H1 (cell line): Measurements from ENCODE around the gene TBC1D22A. TPM values are rescaled to one million over a fixed set of nuclear protein-coding genes. Genes with fewer than 3 reads are reported as not detected.
A peak's percentile ranks its signal among the peaks of the same experiment; 100 is the strongest.

Experiments
- CTCF ChIA-PET: fragments of 300-600 bp; sonication (Branson Sonifier 250); formaldehyde crosslinking; loops from one replicate; lab custom pipeline; 2021; ENCODE audit not compliant: partially characterized antibody; lab: Charles Lee
- POLR2A ChIA-PET: fragments of 300-600 bp; sonication (Branson Sonifier 250); formaldehyde crosslinking; loops from one replicate; lab custom pipeline; 2021; ENCODE audit warnings: inconsistent platforms; ENCODE audit not compliant: partially characterized antibody; lab: Charles Lee
- DNase-seq, 2 experiments: peaks; one replicate each; pipeline versions ENCODE4 v3.0.0 to v3.0.0-alpha.2; 2010 to 2022; ENCODE audit warnings: low spot score in 2 of 2, low read depth in 1 of 2, mixed read lengths in 1 of 2
- FAIRE-seq: peaks from 2 replicates; lab custom pipeline; 2011; peaks lifted over from hg19 to GRCh38; lab: Jason Lieb, UNC
- H2AFZ ChIP-seq: 2 replicates; pipeline ENCODE4 v1.8.1; 2012; ENCODE audit warnings: low read length, inconsistent platforms
- H2AK5ac ChIP-seq: 2 replicates; pipeline ENCODE4 v1.6.1; 2013; ENCODE audit warnings: low read depth, low read length
- H2BK120ac ChIP-seq: replicated peaks from 2 replicates; pipeline ENCODE3; 2013; ENCODE audit warnings: low read depth, low read length, inconsistent platforms
- H2BK12ac ChIP-seq: 2 replicates; pipeline ENCODE4 v1.6.1; 2013; ENCODE audit warnings: low read depth, low read length
- H2BK15ac ChIP-seq: 2 replicates; pipeline ENCODE4 v1.6.1; 2013; ENCODE audit warnings: low read length
- H2BK20ac ChIP-seq: 2 replicates; pipeline ENCODE4 v1.6.1; 2013; ENCODE audit warnings: low read length
- H2BK5ac ChIP-seq: 2 replicates; pipeline ENCODE4 v1.6.1; 2013; ENCODE audit warnings: low read depth, low read length
- H3K14ac ChIP-seq: 2 replicates; pipeline ENCODE4 v1.6.1; 2013; ENCODE audit warnings: inconsistent platforms; ENCODE audit not compliant: insufficient read length
- H3K18ac ChIP-seq: 2 replicates; pipeline ENCODE4 v1.6.1; 2013; ENCODE audit warnings: low read length; ENCODE audit errors: extremely low read depth
- H3K23ac ChIP-seq: 2 replicates; pipeline ENCODE4 v1.6.1; 2013; ENCODE audit warnings: inconsistent platforms; ENCODE audit not compliant: insufficient read length
- H3K23me2 ChIP-seq: 2 replicates; pipeline ENCODE4 v1.6.1; 2013; ENCODE audit warnings: low read depth, low read length
- H3K27ac ChIP-seq: 2 replicates; pipeline ENCODE4 v1.6.1; 2011; ENCODE audit warnings: low read depth, low read length, inconsistent platforms
- H3K27me3 ChIP-seq, 4 experiments: replicated peaks in 1 of 4; 1 replicate in 1 of 4; 2 replicates in 3 of 4; pipeline versions ENCODE4 v1.6.1 to v1.8.1; 2011 to 2013; ENCODE audit warnings: low read length in 3 of 4, mild to moderate bottlenecking in 3 of 4, inconsistent platforms in 2 of 4, mixed read lengths in 2 of 4, moderate library complexity in 1 of 4; ENCODE audit not compliant: control insufficient read depth in 3 of 4, insufficient read depth in 3 of 4; ENCODE audit errors: extremely low read depth in 1 of 4
- H3K36me3 ChIP-seq, 4 experiments: 2 replicates each; pipeline versions ENCODE4 v1.6.1 to v1.8.1; 2011 to 2013; ENCODE audit warnings: mild to moderate bottlenecking in 4 of 4, low read length in 3 of 4, moderate library complexity in 2 of 4, control low read depth in 1 of 4, inconsistent platforms in 1 of 4; ENCODE audit not compliant: insufficient read depth in 4 of 4, control insufficient read depth in 2 of 4
- H3K4ac ChIP-seq: replicated peaks from 2 replicates; pipeline ENCODE3; 2013; ENCODE audit warnings: low read length, low read depth, mixed read lengths, inconsistent platforms; ENCODE audit not compliant: insufficient read length
- H3K4me1 ChIP-seq, 4 experiments: replicated peaks in 1 of 4; 1 replicate in 1 of 4; 2 replicates in 3 of 4; pipeline versions ENCODE4 v1.6.1 to v1.8.1; 2011 to 2013; ENCODE audit warnings: low read length in 3 of 4, inconsistent platforms in 2 of 4, mixed read lengths in 1 of 4; ENCODE audit not compliant: insufficient read depth in 4 of 4, control insufficient read depth in 3 of 4
- H3K4me2 ChIP-seq, 2 experiments: 2 replicates each; pipeline versions ENCODE4 v1.6.1 to v1.8.1; 2011 to 2013; ENCODE audit warnings: low read depth in 2 of 2, low read length in 2 of 2, control low read depth in 1 of 2, inconsistent platforms in 1 of 2, mild to moderate bottlenecking in 1 of 2; ENCODE audit not compliant: insufficient read depth in 1 of 2
- H3K4me3 ChIP-seq, 4 experiments: fragments of 200-600, 300-600 bp in 1 of 4; sonication (generic), shearing (Covaris generic), sonication (Bioruptor Twin) in 1 of 4; 2 replicates each; pipeline versions ENCODE4 v1.5.1 to v1.8.1; 2011 to 2016; ENCODE audit warnings: low read length in 4 of 4, low read depth in 3 of 4, control low read depth in 2 of 4, inconsistent platforms in 2 of 4, mild to moderate bottlenecking in 2 of 4, mixed read lengths in 1 of 4, moderate library complexity in 1 of 4; ENCODE audit not compliant: insufficient read depth in 2 of 4; ENCODE audit errors: extremely low read depth in 1 of 4
- H3K56ac ChIP-seq: replicated peaks from 2 replicates; pipeline ENCODE3; 2013; ENCODE audit warnings: low read depth, mild to moderate bottlenecking, mixed read lengths, low read length, inconsistent platforms; ENCODE audit not compliant: insufficient read length
- H3K79me1 ChIP-seq: 2 replicates; pipeline ENCODE4 v1.6.1; 2013; ENCODE audit warnings: low read depth, low read length, control low read depth
- H3K79me2 ChIP-seq, 2 experiments: 2 replicates each; pipeline versions ENCODE4 v1.6.1 to v1.8.1; 2012 to 2013; ENCODE audit warnings: low read length in 2 of 2, mild to moderate bottlenecking in 2 of 2, inconsistent platforms in 1 of 2; ENCODE audit not compliant: insufficient read depth in 2 of 2, control insufficient read depth in 1 of 2
- H3K9ac ChIP-seq, 4 experiments: replicated peaks in 1 of 4; 1 replicate in 1 of 4; 2 replicates in 3 of 4; pipeline versions ENCODE4 v1.6.1 to v1.8.1; 2011 to 2013; ENCODE audit warnings: low read depth in 3 of 4, low read length in 3 of 4, control low read depth in 2 of 4, mild to moderate bottlenecking in 2 of 4, moderate library complexity in 2 of 4, inconsistent platforms in 1 of 4; ENCODE audit errors: extremely low read depth in 1 of 4
- H3K9me3 ChIP-seq, 2 experiments: 2 replicates each; pipeline versions ENCODE4 v1.6.1 to v1.8.1; 2012 to 2013; ENCODE audit warnings: mild to moderate bottlenecking in 2 of 2, moderate library complexity in 2 of 2, control low read depth in 1 of 2, inconsistent platforms in 1 of 2, low read depth in 1 of 2, low read length in 1 of 2, mixed read lengths in 1 of 2; ENCODE audit not compliant: insufficient read depth in 2 of 2
- H4K20me1 ChIP-seq, 2 experiments: replicated peaks in 1 of 2; 2 replicates each; pipeline versions ENCODE3 to v1.8.1; 2011 to 2013; ENCODE audit warnings: inconsistent platforms in 2 of 2, low read length in 2 of 2, mild to moderate bottlenecking in 1 of 2; ENCODE audit not compliant: insufficient read depth in 2 of 2, control insufficient read depth in 1 of 2
- H4K5ac ChIP-seq: 2 replicates; pipeline ENCODE4 v1.6.1; 2013; ENCODE audit warnings: low read length, low read depth, mixed read lengths, inconsistent platforms; ENCODE audit not compliant: insufficient read length
- H4K8ac ChIP-seq: 2 replicates; pipeline ENCODE4 v1.8.0; 2013; ENCODE audit warnings: mild to moderate bottlenecking, moderate library complexity, low read length, inconsistent platforms; ENCODE audit not compliant: insufficient read depth; ENCODE audit errors: extremely low read depth
- H4K91ac ChIP-seq: replicated peaks from 2 replicates; pipeline ENCODE3; 2013; ENCODE audit warnings: low read length, mixed read lengths, inconsistent platforms; ENCODE audit not compliant: insufficient read length
- ASH2L ChIP-seq: fragments of 200-600, 300-600 bp; sonication (generic); IDR thresholded peaks from one replicate; pipeline ENCODE4 v1.7.1; 2017; ENCODE audit warnings: low read length
- CHD2 ChIP-seq: IDR thresholded peaks from 2 replicates; pipeline ENCODE4 v1.6.1; 2012; ENCODE audit warnings: low read length, improper control_type of control experiment
- NRF1 ChIP-seq: IDR thresholded peaks from 2 replicates; pipeline ENCODE4 v1.6.1; 2011; ENCODE audit warnings: mild to moderate bottlenecking, low read depth, low read length, improper control_type of control experiment
- RAD21 ChIP-seq, 2 experiments: IDR thresholded peaks in 1 of 2; conservative IDR thresholded peaks in 1 of 2; 2 replicates each; pipeline ENCODE4 v1.6.1; 2011; ENCODE audit warnings: low read depth in 2 of 2, low read length in 2 of 2, improper control_type of control experiment in 1 of 2, inconsistent platforms in 1 of 2, mild to moderate bottlenecking in 1 of 2, moderate library complexity in 1 of 2
- RFX5 ChIP-seq: IDR thresholded peaks from 2 replicates; pipeline ENCODE4 v1.6.1; 2011; ENCODE audit warnings: low read depth, low read length, improper control_type of control experiment, borderline replicate concordance
- RNF2 ChIP-seq: fragments of 200-900, 300-1000 bp; sonication (generic); IDR thresholded peaks from 2 replicates; pipeline ENCODE4 v1.7.1; 2016; ENCODE audit warnings: borderline replicate concordance, low read depth, mild to moderate bottlenecking, antibody characterized with exemption, low read length; ENCODE audit not compliant: poor library complexity, severe bottlenecking; ENCODE audit errors: missing control alignments
- SRF ChIP-seq: IDR thresholded peaks from 2 replicates; pipeline ENCODE4 v1.6.1; 2011; ENCODE audit warnings: mild to moderate bottlenecking, low read depth, low read length, moderate library complexity
- TCF12 ChIP-seq: IDR thresholded peaks from 2 replicates; pipeline ENCODE4 v1.6.1; 2011; ENCODE audit warnings: low read depth, mild to moderate bottlenecking, low read length
- YY1 ChIP-seq: IDR thresholded peaks from 2 replicates; pipeline ENCODE4 v1.6.1; 2011; ENCODE audit warnings: low read depth, mild to moderate bottlenecking, low read length
- ZNF274 ChIP-seq: IDR thresholded peaks from 2 replicates; pipeline ENCODE4 v1.7.0; 2012; ENCODE audit warnings: low read length, borderline replicate concordance; ENCODE audit errors: extremely low read depth
- WGBS, 2 experiments: shearing (Covaris generic) in 1 of 2; methylation state at CpG; one replicate each; pipeline versions ENCODE4 v1.1.6 to v1.1.7; 2013 to 2015; ENCODE audit warnings: low lambda C conversion rate in 2 of 2, mixed read lengths in 2 of 2, inconsistent platforms in 1 of 2, low coverage in 1 of 2, missing lambda C conversion rate in 1 of 2; ENCODE audit not compliant: insufficient replicate concordance in 2 of 2, insufficient coverage in 1 of 2, insufficient read length in 1 of 2; ENCODE audit errors: extremely low coverage in 1 of 2, missing lambda C conversion rate in 1 of 2; 5-methylcytosine and 5-hydroxymethylcytosine counted together
- polyA plus RNA-seq, 7 experiments: library from polyadenylated mRNA; depleted of rRNA in 3 of 7; stranded (reverse) in 5 of 7; unstranded in 2 of 7; fragments of >200 nt in 5 of 7; fragments of 200-250 nt in 2 of 7; gene quantifications; 1 replicate in 5 of 7; 2 replicates in 1 of 7; 4 replicates in 1 of 7; pipeline versions ENCODE4 v1.2.1 to v1.2.3, GENCODE V29; 2011 to 2013; ENCODE audit warnings: missing spikeins in 2 of 7, mixed read lengths in 2 of 7
- total RNA-seq: library from RNA; stranded (reverse); fragmentation: NEBNext Ultra II Directional; extraction: Animal tissue kit (Norgen Biotek cat#: 25700); gene quantifications from 2 replicates; pipeline ENCODE4 v1.2.1, GENCODE V29; 2021
- TF ChIP-seq, protein P1 (sequence below): IDR thresholded peaks from 2 replicates; pipeline ENCODE4 v1.6.1; 2012; ENCODE audit warnings: low read length, inconsistent platforms

The TBC1D22A gene
- total and polyA plus RNA-seq, 2 of the 8 experiments (the other 6 are each of a cell fraction or from before 2014, with no cell fraction given): 11.9 to 18.4 TPM

- no peak overlapping the region for H3K14ac ChIP-seq
- H3K79me1 ChIP-seq: no peaks in the 10 kb centered on the region
- no peak for FAIRE-seq
- H3K4me3 ChIP-seq: no peak overlapping the region
- no peak overlapping the region for H3K18ac ChIP-seq
- H3K4me2 ChIP-seq: no peak overlapping the region
- no peaks in the 10 kb centered on the region for H3K27me3 ChIP-seq
- H2BK120ac ChIP-seq: no peak overlapping the region
- DNase-seq: peak in 1 of 2 experiments; percentile 4
- H4K20me1 ChIP-seq: no peaks in the 10 kb centered on the region
- no peak overlapping the region for H4K8ac ChIP-seq
- H2BK15ac ChIP-seq: no peak overlapping the region
- ChIA-PET CTCF (interaction anchor here (1.2 to 1.5 kb wide), 2 partner anchors 9 to 13 kb away, joined by 3 to 7 read pairs; no protein-coding TSS in a partner anchor), POLR2A (no interaction called here)
- no peak overlapping the region for H3K4ac ChIP-seq
- H3K79me2 ChIP-seq: no peaks in the 10 kb centered on the region
- WGBS, 2 experiments: 93% methylated on average over 25 of the region's 25 CpGs; no CpG with 5 or more reads in 1 of the 2 experiments
- no peak overlapping the region for H4K91ac ChIP-seq
- no peaks in the 10 kb centered on the region for H3K23me2 ChIP-seq
- no peak overlapping the region for H3K9ac ChIP-seq
- no peak overlapping the region for H3K27ac ChIP-seq
- H2AFZ ChIP-seq: no peak overlapping the region
- H2BK5ac ChIP-seq: no peak overlapping the region
- no peak overlapping the region for H2AK5ac ChIP-seq
- H3K36me3 ChIP-seq: no peaks in the 10 kb centered on the region; a peak in 1 of 8 replicates
- H4K5ac ChIP-seq: no peak overlapping the region
- H3K23ac ChIP-seq: no peak overlapping the region
- H3K56ac ChIP-seq: no peak overlapping the region
- no peaks in the 10 kb centered on the region for H3K4me1 ChIP-seq
- H2BK12ac ChIP-seq: no peak overlapping the region
- H3K9me3 ChIP-seq: peaks cover 69 to 99% of the 10 kb centered on the region in 2 experiments
- no peak overlapping the region for H2BK20ac ChIP-seq
- TF ChIP-seq NRF1 (no peak), ZNF274 (no peak), RNF2 (no peak), RFX5 (no peak), RAD21 (IDR thresholded peaks at IDR 0.05 in 1 of 2, conservative IDR thresholded peaks at IDR 0.05 in 1 of 2; ENCODE audit: low read depth in 2 of 2, low read length in 2 of 2) (no peak), CHD2 (no peak), YY1 (no peak), TCF12 (no peak), SRF (no peak), ASH2L (no peak)
- TF ChIP-seq, protein P1, sequence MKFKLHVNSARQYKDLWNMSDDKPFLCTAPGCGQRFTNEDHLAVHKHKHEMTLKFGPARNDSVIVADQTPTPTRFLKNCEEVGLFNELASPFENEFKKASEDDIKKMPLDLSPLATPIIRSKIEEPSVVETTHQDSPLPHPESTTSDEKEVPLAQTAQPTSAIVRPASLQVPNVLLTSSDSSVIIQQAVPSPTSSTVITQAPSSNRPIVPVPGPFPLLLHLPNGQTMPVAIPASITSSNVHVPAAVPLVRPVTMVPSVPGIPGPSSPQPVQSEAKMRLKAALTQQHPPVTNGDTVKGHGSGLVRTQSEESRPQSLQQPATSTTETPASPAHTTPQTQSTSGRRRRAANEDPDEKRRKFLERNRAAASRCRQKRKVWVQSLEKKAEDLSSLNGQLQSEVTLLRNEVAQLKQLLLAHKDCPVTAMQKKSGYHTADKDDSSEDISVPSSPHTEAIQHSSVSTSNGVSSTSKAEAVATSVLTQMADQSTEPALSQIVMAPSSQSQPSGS: no peak
Measured at GRCh38 chr22:47200273-47201051, 438.0 kb downstream of the TBC1D22A start.
